ENCODE measurements around the gene SOBP.

GRCh38 chr6:107707346-107708275 lies 217.7 kb downstream of the SOBP start:
- TF ChIP-seq FOS (IDR thresholded peaks at IDR 0.05; ENCODE audit: borderline replicate concordance, insufficient read depth, low read length), result no peak
- TF ChIP-seq GATA2 (IDR thresholded peaks at IDR 0.05; ENCODE audit: insufficient read depth, insufficient read length, low read depth, low read length), result no peak
- TF ChIP-seq EZH2 (IDR thresholded peaks at IDR 0.05; ENCODE audit: borderline replicate concordance, low read depth, low read length, severe bottlenecking), result no peak
- TF ChIP-seq POLR2A (IDR thresholded peaks at IDR 0.05; ENCODE audit: low read depth, low read length), result no peak
- no peak for TF ChIP-seq MYC (IDR thresholded peaks at IDR 0.05; ENCODE audit: low read depth, low read length)
